Stimulated activated CD8-positive, alpha-beta memory T cell treated with anti-CD3 and anti-CD28 coated beads, Interleukin-12 subunit alpha, Interleukin-12 subunit beta, amount 100 ng/mL, for 24 hours (primary cell): ENCODE measurements around the gene FBLN1.
"Not testable (repeated sequence)": the region's sequence is repeated elsewhere in the genome, so short reads cannot be mapped to it uniquely, and the experiment has no call there.

Source experiments
- DNase-seq: peaks from one replicate; pipeline ENCODE4 v3.0.0-alpha.2; 2020; ENCODE audit errors: extremely low read depth

FBLN1 gene

GRCh38 chr22:45502215-45503049 lies at the start of gene FBLN1:
TSS of gene FBLN1 (plus strand) at chr22:45502883. CDS start at chr22:45502986, 103 bp downstream.
- DNase-seq = no peak

GRCh38 chr22:45453764-45454163 lies 48.9 kb upstream of the FBLN1 start:
- no peak for DNase-seq

DNA sequence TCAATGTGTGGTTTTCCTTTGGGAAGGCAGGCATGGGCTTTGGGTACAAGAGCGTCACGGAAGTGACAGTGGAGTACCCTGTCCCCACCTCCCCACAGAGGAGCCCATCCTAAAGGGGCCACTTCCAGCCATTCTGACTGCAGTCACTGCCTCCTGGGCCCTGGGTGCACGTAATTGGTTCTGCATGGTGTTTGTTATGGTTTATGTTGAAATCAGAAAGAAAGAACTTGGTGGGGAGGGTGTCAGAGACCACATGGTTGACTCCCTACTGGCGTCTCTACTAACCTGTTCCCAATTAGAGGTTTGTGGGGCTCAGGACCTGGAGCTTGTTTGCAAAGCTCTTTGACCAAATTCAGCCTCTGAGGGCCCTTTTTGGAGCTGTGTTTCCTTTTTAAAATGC lies 48.4 kb upstream of the FBLN1 start:
- no peak for DNase-seq

DNA sequence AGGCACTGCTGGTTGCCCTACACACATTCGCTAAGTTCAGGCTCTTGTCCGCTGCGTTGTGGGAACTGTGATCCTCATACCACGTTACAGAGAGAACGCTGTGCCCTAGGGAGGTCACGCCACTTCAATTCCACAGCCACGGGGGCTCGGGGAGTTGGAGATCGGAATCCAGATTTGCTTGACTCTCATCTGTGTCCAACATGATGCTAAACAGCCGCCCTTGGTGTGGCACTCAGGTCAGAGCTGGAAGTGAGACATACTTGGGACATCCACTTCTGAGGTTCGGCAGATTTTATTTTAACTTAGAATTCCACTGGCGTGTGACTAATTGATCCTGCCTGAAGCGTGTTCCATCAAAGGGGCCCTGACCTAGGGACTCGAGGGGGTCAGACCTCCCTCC lies 47.5 kb upstream of the FBLN1 start:
- DNase-seq = no peak

GRCh38 chr22:45455621-45456020 lies 47.1 kb upstream of the FBLN1 start:
- DNase-seq = no peak

GRCh38 chr22:45456811-45457210 lies 45.9 kb upstream of the FBLN1 start:
- DNase-seq = no peak

GRCh38 chr22:45458532-45458931 lies 44.2 kb upstream of the FBLN1 start:
- no peak for DNase-seq

- no peak for DNase-seq
Observed at GRCh38 chr22:45459235-45459634, 43.4 kb upstream of the FBLN1 start.

- no peak for DNase-seq
Observed at GRCh38 chr22:45460288-45461109, 42.2 kb upstream of the FBLN1 start.

DNA sequence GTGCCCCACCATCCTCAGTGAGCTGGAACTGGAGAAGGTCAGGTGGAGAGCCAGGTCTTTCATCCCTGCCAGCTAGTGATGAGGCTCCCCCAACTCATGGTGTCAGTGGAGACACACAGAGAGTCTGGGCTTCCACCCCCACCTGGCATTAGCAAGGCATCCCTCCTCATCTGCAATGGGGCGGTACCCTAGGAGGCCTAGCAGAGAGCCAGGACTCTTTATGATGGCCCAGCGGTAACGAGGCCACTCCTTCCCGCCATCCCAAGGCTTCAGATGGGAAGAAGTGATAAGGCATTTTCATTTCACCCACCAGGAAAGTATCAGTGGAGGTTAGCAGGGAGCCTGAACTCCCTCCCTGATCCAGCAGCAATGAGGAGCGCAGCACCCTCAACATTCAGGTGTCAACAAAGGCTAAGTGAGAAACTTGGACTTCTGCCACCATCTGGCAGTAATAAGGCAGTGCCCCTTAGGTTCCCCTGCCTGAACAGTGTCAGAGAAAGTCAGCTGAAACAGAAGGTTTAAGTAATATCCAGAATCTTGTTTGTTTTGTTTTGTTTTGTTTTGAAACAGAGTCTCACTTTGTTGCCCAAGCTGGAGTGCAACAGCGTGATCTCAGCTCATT lies 40.5 kb upstream of the FBLN1 start:
- no peak for DNase-seq

GRCh38 chr22:45463691-45464090 lies 39.0 kb upstream of the FBLN1 start:
- not testable (repeated sequence) for DNase-seq

- no peak for DNase-seq
Observed at GRCh38 chr22:45465633-45466032, 37.0 kb upstream of the FBLN1 start.

DNA sequence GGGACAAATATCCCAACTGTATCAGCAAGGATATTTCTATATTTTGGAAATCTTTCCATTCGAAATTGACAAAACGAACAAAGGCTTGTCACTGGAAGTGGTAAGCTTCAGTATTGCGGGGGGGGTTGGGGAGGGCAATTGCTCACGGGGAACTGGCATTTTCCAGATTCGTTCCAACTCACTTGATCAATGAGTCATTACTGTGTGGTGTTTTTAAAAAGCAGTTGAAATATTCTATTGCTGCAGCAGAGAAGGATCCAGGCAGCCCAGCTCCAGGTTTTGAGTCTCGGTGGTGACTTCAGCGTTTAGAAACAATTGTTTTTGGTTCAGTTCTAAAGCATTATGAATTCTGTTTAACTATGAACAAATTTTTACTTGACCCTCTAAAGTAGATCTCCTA lies 33.8 kb upstream of the FBLN1 start:
- DNase-seq = no peak

GRCh38 chr22:45469281-45470073 lies 33.2 kb upstream of the FBLN1 start:
- no peak for DNase-seq

- DNase-seq = no peak
Observed at GRCh38 chr22:45470871-45471270, 31.8 kb upstream of the FBLN1 start.

DNA sequence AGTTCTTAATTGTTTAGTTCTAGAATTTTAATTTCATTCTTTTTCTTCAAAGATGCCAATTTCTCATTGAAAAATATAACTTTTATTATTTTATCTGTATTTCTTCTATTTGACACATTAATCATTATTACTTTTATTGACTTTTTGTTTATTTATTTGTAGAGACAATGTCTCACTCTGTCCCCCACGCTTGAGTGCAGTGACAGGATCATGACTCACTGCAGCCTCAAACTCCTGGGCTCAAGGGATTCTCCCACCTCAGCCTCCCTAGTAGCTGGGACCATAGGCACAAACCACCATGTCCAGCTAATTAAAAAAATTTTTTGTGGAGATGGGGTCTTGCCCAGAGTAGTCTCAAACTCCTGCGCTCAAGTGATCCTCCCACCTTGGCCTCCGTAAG lies 30.3 kb upstream of the FBLN1 start:
- DNase-seq = no peak

- no peak for DNase-seq
Observed at GRCh38 chr22:45473626-45474237, 29.0 kb upstream of the FBLN1 start.

DNA sequence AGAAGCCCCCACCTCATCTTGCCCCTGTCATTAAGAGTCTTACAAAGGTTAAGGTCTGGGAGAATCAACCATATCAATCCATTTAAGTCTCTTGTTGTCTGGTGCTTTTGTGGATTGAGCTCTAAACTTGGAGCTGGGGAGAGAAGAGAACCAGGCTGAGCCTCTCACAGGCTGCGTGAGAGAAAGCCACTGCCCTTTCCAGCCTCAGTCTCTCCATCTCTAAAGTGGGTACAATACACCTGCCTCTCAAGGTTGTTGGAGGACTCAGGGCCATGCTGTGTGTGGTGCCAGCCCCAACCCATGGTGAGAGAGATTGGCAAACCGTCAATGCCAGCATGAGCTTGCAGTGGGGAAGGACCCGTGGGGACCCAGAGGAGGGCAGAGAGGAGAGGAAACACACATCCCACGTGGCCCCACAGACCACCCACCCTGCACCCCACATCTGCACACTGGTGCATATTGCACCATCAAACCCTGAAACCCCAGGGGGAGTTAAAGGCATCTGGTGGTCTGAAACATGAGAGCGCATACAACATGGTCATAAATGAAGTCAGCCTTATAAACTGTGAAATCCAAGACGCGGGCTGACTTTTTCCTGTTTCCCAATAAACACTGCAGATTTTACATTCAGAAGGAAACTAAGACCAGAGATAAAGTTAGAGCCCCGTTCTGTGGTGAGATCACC lies 27.5 kb upstream of the FBLN1 start:
- no peak for DNase-seq

GRCh38 chr22:45475851-45476514 lies 26.7 kb upstream of the FBLN1 start:
- no peak for DNase-seq

GRCh38 chr22:45476814-45477213 lies 25.9 kb upstream of the FBLN1 start:
- DNase-seq = no peak
